NCI-H510A (cell line): ENCODE measurements around the gene KTI12.

Experiments
- DNase-seq: peaks from one replicate; lab custom pipeline; 2025; lab: John Stamatoyannopoulos, UW

The KTI12 gene

DNA sequence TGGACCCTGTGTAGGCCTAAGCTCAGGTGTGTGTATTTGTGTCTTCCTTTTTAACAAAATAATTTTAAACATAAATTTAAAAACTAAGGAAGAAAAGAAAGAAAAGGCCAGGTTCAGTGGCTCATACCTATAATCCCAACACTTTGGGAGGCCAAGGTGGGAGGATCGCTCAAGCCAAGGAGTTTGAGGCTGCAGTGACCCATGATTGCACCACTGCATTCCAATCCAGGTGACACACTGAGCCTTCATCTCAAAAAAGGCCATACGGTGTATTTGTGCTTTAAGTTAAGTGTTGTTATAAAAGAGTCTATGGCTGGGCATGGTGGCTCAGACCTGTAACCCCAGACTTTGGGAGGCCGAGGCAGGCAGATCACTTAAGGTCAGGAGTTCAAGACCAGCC lies 51.4 kb downstream of the KTI12 start:
- no peak for DNase-seq
